Measurements from ENCODE around the gene EYS.

- TF ChIP-seq, protein P1, sequence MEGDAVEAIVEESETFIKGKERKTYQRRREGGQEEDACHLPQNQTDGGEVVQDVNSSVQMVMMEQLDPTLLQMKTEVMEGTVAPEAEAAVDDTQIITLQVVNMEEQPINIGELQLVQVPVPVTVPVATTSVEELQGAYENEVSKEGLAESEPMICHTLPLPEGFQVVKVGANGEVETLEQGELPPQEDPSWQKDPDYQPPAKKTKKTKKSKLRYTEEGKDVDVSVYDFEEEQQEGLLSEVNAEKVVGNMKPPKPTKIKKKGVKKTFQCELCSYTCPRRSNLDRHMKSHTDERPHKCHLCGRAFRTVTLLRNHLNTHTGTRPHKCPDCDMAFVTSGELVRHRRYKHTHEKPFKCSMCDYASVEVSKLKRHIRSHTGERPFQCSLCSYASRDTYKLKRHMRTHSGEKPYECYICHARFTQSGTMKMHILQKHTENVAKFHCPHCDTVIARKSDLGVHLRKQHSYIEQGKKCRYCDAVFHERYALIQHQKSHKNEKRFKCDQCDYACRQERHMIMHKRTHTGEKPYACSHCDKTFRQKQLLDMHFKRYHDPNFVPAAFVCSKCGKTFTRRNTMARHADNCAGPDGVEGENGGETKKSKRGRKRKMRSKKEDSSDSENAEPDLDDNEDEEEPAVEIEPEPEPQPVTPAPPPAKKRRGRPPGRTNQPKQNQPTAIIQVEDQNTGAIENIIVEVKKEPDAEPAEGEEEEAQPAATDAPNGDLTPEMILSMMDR (IDR thresholded peaks at IDR 0.05; ENCODE audit: low read depth, low read length): no peak
- TF ChIP-seq POLR2A (IDR thresholded peaks at IDR 0.05; ENCODE audit: extremely low read depth, insufficient read length): no peak
- no peak for TF ChIP-seq MYC (IDR thresholded peaks at IDR 0.05; ENCODE audit: low read depth, low read length)
Measured at GRCh38 chr6:64281167-64281566, 1425.9 kb downstream of the EYS start.
